Memory B cell (primary cell): ENCODE data around the gene AGAP4.
"Not testable (repeated sequence)": the region's sequence is repeated elsewhere in the genome, so short reads cannot be mapped to it uniquely, and the experiment has no call there.

ENCODE experiments used
- ATAC-seq: fragments of 150-1000 bp; cut with Tn5 transposase; 2 replicates; pipeline ENCODE4 v1.10.0; 2021; ENCODE audit warnings: low read depth, mild to moderate bottlenecking, moderate library complexity
- DNase-seq, 2 donors: peaks; one replicate each; pipeline ENCODE4 v3.0.0; 2022; ENCODE audit warnings: low spot score in 2 of 2
- H3K27ac Mint-ChIP-seq: one replicate; pipeline ENCODE4 v1.8.0; 2022; ENCODE audit warnings: mild to moderate bottlenecking, moderate library complexity, mixed read lengths
- H3K27me3 Mint-ChIP-seq: one replicate; pipeline ENCODE4 v1.8.0; 2022; ENCODE audit warnings: mixed read lengths
- H3K36me3 Mint-ChIP-seq: one replicate; pipeline ENCODE4 v1.8.0; 2022; ENCODE audit warnings: mild to moderate bottlenecking, mixed read lengths
- H3K4me1 Mint-ChIP-seq: one replicate; pipeline ENCODE4 v1.8.0; 2022; ENCODE audit warnings: mixed read lengths
- H3K4me3 Mint-ChIP-seq: one replicate; pipeline ENCODE4 v1.8.0; 2022; ENCODE audit warnings: mild to moderate bottlenecking, moderate library complexity, mixed read lengths
- H3K9me3 Mint-ChIP-seq: one replicate; pipeline ENCODE4 v1.8.0; 2022; ENCODE audit warnings: mixed read lengths

The AGAP4 gene

DNA sequence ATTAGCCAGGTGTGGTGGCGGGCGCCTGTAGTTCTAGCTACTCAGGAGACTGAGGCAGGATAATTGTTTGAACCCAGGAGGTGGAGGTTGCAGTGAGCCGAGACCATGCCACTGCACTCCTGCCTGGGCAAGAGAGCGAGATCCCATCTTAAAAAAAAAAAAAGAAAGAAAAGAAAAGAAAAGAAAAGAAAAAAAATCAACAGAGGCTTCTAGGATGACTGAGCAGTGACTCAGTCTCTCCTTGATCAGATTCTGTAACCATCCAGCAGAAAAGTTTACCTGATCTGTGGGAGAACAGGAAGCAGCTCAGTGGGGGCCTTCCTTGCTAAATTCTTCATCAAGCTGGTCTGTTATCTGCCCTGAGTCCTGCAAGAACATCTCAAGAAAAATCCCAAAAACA, 33.2 kb downstream of the AGAP4 start:
- not testable (repeated sequence) for ATAC-seq, H3K4me1 Mint-ChIP-seq, H3K27me3 Mint-ChIP-seq, DNase-seq, H3K36me3 Mint-ChIP-seq, H3K4me3 Mint-ChIP-seq, H3K9me3 Mint-ChIP-seq, H3K27ac Mint-ChIP-seq

DNA sequence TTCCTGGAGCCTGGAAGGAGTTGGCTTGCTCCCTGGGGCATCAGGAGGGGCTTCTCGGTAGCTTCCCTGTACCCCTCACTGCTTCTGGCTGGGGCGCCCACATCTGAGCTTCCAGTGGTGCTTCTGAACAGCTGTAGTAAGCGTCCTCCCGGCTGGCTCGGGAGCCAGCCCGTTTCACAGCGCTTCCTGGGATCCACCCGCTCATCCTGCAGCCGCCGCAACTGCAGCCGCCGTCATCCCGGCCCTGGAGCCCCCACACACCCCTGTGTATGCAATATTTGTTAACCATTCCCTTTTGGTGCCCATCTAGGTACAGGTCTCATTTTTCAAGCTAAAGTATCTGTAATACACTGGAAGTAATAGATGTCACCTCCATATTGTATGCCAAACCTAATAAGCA, 34.3 kb downstream of the AGAP4 start:
- not testable (repeated sequence) for H3K9me3 Mint-ChIP-seq, ATAC-seq, H3K4me1 Mint-ChIP-seq, H3K4me3 Mint-ChIP-seq, H3K36me3 Mint-ChIP-seq, H3K27ac Mint-ChIP-seq, H3K27me3 Mint-ChIP-seq, DNase-seq

DNA sequence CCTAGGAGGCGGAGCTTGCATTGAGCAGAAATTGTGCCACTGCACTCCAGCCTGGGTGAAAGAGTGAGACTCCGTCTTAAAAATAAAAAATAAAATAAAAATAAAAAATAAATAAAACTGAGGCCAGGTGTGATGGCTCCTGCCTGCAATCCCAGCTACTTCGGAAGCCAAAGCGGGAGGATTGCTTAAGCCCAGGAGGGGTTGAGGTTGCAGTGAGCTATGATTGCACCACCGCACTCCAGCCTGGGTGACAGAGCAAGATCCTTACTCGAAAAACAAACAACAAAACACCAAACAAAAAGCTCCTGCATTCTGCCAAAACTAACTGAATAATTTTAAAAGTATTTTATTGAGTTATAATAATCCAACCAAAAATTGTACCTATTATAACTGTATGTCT, 36.2 kb downstream of the AGAP4 start:
- Mint-ChIP-seq H3K4me1 (no peaks in the 10 kb centered on the region), H3K9me3 (no peaks in the 10 kb centered on the region), H3K27ac (no peak overlapping the region), H3K27me3 (no peaks in the 10 kb centered on the region), H3K36me3 (no peaks in the 10 kb centered on the region), H3K4me3 (no peak overlapping the region)
- no peak for DNase-seq
- no peak for ATAC-seq

DNA sequence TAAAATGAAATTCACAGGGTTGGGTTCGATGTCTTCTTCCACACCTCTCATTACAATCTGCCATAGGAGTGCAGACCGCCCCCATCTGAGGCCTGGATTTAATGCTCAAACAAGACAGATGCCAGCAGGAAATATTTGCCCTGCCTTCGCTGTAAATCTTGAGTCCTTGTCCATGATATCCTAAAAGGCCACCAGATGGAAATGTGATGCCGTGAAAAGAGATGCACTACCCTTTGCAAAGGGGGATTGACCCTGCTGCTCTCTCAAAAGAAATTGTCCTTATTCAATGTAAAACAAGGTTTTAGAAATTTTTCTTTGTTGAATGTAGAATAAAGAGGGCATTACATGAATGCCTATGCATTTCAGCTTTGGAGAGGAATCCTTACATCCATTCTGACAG, 37.5 kb downstream of the AGAP4 start:
- Mint-ChIP-seq H3K36me3 (no peaks in the 10 kb centered on the region), H3K4me3 (no peak overlapping the region), H3K27ac (no peak overlapping the region), H3K4me1 (no peaks in the 10 kb centered on the region), H3K27me3 (no peaks in the 10 kb centered on the region), H3K9me3 (no peaks in the 10 kb centered on the region)
- DNase-seq = no peak
- no peak for ATAC-seq

DNA sequence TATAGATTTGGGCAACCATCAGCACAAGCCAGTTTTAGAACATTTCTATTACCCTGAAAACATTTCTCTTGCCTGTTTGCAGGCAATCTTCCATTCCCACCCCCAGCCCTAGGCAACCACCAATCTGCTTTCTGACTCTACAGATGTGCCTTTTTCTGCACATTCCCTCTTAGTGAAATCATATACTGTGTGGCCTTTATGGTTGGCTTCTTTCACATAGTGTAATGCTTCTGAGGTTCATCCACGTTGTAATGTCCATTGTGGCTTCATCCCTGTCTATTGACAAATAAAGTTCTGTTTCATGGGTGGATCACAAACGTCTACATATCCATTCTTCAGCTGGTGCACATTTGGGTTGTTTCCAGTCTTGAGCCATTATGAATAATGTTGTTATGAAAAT, 42.3 kb downstream of the AGAP4 start:
- not testable (repeated sequence) for DNase-seq, H3K9me3 Mint-ChIP-seq, H3K4me3 Mint-ChIP-seq, H3K4me1 Mint-ChIP-seq, H3K27ac Mint-ChIP-seq, H3K36me3 Mint-ChIP-seq, H3K27me3 Mint-ChIP-seq, ATAC-seq

DNA sequence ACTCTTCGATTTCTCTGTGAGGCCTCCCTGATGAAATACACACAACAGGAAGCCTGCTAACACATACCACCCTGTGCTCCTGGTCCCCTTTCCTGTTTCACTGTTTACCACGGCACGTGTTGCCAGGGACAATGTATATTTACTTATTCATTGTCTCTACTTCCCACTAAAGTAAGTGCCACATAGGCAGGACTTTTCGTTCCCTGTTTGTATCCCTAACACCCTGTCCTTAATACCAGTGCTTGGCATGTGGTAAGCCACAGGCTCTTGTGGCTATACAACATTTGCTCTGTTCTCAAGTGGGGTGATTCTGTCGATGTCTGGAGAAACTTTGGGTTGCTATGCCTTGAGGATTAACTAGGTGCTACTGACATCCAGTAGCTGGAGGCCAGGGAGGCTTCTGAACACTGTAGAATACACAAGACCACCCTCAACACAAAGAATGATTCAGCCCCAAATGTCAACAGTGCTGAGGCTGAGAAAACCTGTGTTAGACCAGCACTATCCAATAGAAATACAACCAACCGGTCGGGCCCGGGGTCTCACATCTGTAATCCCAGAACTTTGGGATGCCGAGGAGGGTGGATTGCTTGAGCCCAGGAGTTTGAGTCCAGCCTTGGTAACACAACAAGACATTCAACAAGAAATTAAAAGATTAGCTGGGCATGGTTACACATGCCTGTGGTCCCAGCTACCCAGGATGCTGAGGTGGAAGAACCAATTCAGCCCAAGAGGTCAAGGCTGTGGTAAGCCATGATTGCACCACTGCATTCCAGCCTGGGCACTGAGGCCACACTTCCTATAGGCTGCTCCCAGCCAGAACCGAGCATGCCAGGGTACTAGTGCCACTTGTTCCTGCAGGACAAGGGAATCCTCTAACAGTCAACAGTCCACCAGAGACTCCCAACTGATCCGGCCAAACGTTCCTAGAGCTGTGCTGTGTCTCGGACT, 44.0 kb downstream of the AGAP4 start:
- DNase-seq, H3K27me3 Mint-ChIP-seq, H3K4me1 Mint-ChIP-seq, H3K27ac Mint-ChIP-seq, H3K36me3 Mint-ChIP-seq, ATAC-seq, H3K9me3 Mint-ChIP-seq, H3K4me3 Mint-ChIP-seq: not testable (repeated sequence)

DNA sequence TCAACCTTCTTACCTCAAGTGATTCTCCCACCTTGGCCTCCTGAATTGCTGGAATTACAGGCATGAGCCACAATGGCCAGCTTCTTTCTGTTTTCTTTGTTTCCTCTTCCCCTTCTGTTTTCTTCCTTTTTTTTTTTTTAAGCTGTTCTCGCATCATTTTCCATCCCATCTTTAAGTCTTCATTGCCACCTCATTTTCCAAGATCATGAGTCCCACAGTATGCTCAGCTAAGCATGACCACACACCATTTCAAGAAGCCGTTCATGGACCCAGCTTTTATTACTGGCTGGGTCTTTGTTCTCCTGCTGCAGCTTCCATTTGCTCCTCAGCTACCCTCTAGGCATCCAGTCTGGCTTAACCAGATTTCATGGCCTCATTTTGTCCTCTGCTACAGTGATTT, 52.5 kb downstream of the AGAP4 start:
- not testable (repeated sequence) for ATAC-seq, DNase-seq, H3K27ac Mint-ChIP-seq, H3K9me3 Mint-ChIP-seq, H3K4me1 Mint-ChIP-seq, H3K4me3 Mint-ChIP-seq, H3K27me3 Mint-ChIP-seq
- H3K36me3 Mint-ChIP-seq = peaks cover 25% of the 10 kb centered on the region

DNA sequence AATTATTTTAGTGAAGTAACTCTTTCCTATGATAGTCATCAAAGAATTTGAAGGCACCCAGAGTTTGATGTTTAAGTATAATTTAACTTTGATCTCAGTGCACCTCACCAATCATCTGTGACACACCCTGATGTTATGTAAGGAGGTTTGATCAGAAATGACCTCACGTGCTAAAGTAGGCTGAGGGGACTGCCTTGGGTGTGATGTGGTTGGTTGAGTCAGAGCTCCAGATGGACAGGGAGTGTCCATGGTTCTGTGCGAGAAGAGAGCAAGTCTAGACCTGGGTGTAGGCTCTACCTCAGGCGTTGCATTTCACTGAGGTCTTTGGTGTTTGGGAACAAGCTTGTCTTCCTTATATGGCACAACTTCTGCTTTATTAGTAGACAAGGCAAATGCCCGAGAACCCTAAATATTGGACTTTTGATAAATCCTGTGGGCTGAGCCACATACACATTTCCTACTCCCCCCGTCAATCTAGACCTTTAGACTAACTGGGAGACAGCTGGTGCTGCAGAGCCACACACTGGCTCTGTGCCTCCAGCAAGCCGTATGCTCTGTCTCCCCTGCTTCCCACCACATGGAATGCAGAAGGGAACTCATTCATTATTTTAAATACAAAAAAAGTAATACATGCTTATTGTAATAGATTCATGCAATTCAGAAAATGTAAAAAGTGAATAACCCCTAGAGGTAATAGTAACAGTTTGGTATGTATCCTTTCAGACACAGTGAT, 56.4 kb downstream of the AGAP4 start:
- H3K4me1 Mint-ChIP-seq, H3K27me3 Mint-ChIP-seq, ATAC-seq, H3K4me3 Mint-ChIP-seq, DNase-seq, H3K9me3 Mint-ChIP-seq: not testable (repeated sequence)
- H3K27ac Mint-ChIP-seq = peak overlapping the region; percentile 35
- peaks cover 31% of the 10 kb centered on the region for H3K36me3 Mint-ChIP-seq

DNA sequence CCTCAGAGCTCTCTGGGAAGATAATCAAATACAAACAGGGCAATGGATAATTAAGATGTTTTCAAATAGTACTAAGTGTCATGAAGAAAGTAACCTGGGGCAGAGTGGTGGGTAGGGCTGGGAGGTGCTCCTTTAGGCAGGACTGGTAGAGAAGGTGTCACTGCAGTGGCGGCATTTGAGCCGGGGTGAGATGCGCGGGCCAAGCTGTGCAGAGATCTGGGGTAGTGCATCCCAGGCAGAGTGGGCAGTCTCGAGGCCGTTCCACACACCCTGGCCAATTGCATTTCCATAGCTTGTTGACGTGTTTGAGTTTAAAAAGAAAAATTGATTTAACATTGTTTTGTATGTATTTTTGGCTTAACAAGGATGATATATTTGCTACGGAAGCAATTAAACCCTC, 57.3 kb downstream of the AGAP4 start:
- not testable (repeated sequence) for H3K4me1 Mint-ChIP-seq, DNase-seq, H3K27me3 Mint-ChIP-seq, H3K9me3 Mint-ChIP-seq, H3K27ac Mint-ChIP-seq, ATAC-seq, H3K4me3 Mint-ChIP-seq
- peaks cover 31% of the 10 kb centered on the region for H3K36me3 Mint-ChIP-seq

DNA sequence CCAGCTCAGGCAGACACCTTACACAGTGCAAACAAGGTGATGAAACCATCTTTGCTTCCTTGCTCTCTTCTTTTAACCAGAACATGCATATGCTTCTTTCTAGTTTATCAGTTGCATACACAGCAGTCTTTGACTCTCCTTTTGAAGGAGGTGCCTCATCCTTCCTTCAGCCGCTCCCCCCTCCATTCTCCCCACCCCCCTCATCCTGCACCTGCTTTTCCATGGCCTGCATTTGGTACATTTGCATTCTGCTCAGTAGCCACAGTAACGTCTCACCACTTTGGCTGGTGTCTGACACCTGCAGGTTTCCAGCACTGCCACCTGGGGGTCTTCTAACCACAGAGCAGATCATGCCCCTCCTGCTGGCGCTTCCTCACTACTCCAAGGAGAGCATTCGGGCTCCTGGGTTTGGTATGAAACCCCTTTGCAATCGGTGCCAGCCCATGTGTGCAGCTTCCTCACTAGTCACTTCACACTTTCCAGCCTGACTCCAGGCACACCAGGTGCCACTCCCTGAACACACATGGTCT, 60.0 kb downstream of the AGAP4 start:
- not testable (repeated sequence) for ATAC-seq

DNA sequence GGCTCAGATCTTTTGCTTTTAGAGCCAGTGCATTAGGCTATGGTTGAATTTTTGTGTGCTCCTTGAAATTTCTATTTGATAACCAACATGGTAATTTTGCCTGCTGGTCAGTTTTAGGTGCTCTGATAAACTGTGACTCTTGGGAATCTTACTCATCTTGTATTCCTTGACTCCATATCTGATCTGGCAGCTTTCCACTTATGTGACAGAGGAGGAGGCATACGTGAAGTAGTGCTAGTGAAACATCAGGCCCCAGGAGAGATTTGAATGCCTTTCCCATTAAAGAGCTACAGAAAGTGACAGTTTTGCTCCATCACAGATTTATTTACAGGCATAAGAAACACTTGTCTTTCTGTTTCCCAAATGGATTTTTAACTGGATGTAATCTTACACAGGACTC, 61.1 kb downstream of the AGAP4 start:
- H3K27ac Mint-ChIP-seq, ATAC-seq, DNase-seq, H3K4me3 Mint-ChIP-seq, H3K27me3 Mint-ChIP-seq, H3K4me1 Mint-ChIP-seq, H3K9me3 Mint-ChIP-seq: not testable (repeated sequence)
- peaks cover 11% of the 10 kb centered on the region for H3K36me3 Mint-ChIP-seq

More for the DNA sequence above, 60.0 kb downstream of the AGAP4 start:
- H3K36me3 Mint-ChIP-seq = peaks cover 17% of the 10 kb centered on the region
- H3K9me3 Mint-ChIP-seq, DNase-seq, H3K27me3 Mint-ChIP-seq, H3K4me3 Mint-ChIP-seq, H3K4me1 Mint-ChIP-seq, H3K27ac Mint-ChIP-seq: not testable (repeated sequence)
